ENCODE results near the gene PCNX2.

The PCNX2 gene

DNA sequence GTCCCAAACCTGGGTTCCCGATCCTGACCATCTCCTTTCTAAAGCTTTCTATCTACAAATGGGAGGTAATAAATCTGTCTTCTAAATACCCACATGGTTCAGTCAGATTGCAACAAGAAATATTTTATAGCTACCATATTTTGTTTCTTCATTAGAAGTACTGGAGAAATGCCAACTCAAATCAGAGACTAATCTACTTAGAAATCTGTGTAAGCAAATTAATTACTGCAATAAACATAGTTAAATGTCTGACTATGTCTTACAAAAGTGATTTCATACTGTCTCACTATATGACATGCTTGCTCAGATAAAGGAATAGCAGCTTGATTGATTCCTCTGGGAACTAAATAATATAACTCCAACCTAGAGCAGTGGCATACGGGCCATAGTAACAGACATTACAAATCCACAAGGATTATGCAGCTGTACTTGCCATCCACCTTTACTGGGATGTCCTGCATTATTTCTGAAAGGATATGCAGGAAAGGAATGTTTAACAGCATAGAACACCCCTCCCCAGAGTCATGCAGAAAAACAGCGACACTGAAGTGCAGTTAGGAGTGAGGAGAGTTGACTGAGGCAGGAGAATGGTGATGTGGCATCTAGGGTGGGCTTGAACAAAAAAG lies 80.3 kb downstream of the PCNX2 start:
- no peak for DNase-seq

DNA sequence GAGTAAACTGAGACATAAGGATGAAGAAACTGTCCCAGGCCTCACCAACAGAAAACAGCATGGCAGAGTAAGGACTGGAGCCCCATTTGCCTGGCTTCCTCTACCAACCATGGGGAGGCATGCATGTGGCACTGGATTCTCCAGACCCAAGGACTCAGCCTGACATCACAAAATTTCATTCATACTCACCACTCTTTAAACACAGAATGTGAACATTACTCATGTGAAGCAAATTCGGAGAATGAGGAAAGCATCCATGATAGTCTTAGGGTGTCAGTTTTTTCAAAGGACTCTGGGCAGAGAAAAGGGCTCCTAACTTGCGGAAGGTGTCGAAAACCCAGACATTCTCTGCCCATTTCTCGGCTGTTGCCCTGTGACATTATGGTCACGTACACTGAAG lies 83.9 kb downstream of the PCNX2 start:
- DNase-seq: no peak

DNA sequence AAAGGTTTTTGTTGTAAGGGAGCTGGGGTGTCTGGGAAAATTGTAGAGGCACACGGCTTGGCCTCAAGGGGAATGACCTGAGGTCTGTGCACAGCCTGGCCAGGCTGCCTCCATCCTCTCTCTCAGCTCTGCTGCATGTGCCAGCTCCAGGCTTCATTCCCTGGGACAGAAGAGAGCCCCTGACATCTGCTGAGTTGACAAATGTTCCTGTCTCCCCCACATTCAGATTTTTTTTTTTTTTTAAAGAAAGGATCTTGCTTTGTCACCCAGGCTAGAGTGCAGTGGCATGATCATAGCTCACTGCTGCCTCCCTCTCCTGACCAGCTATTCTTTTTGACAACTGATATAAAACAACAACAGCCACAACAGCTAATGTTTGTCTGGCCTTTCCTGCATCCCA lies 84.4 kb downstream of the PCNX2 start:
- no peak for DNase-seq

DNA sequence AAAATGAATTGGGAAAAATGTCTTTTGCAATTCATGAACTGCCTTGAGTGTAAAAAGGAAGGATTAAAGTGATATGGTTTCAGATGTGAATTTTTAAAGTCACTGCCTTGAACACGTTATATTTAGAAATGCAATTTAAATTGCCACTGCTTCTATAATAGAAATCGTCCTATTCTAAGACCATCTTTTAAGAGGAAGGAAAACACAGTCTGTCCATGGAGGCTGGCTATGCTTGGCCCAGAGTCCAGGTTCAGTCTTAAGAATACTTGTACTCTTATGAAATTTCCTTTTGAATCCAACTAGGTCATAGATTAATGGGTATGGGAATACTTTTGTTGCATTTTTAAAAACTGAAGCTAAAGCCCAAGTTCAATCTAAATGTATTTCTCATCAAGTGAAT lies 86.0 kb downstream of the PCNX2 start:
- no peak for DNase-seq

DNA sequence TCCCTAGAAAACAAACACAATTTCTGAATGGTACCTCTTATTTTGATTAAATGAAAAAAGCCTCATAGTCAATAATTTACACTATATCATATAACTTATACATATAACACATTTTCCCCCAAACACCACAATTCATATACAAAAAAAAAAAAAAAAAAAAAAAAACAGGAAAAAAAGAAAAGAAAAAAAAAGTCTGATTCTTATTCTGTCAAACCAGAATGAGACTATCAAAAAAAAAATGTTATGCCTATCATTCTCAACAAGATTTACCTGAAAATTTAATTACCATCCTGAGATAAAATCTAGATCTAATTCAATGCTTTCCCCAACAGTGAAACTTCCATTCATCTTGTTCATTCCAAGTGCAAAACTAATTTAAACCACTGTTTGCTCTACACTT lies 86.8 kb downstream of the PCNX2 start:
- DNase-seq: no peak

DNA sequence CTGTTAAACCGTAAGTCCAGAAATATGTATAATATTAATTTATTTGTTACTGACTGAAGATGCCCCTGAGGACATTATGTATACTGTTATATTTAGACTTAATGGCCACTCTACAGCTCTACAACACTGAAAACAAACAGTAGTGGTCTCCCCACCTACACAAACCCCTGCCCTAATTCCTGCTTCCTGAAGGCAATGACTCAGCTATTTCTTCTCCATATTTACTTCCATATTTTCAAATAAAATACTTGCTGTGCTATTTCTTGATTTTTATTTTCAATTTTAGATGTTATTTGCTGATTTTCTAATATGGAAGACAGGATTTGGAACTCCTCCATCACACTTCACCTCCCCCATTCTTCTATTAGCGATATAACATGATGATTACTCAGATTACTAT lies 97.6 kb downstream of the PCNX2 start:
- no peak for DNase-seq

DNA sequence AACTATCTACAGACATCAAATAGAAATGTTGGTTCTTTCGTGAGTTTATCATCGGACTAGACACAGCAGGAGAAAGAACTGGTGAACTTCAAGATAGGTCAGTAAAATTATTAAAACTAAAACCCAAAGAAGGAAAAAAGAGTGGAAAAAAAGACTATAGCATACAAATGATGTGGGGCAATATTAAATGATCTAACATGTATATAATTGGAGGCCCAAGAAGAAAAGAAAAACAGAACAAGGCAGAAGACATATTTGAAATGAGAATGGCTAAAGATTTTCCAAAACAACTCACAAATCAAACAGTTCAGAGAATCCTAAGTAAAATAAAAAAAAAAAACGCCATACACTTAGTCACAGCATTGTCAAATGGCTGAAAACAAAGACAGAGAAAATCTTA lies 101.8 kb downstream of the PCNX2 start:
- DNase-seq: no peak

DNA sequence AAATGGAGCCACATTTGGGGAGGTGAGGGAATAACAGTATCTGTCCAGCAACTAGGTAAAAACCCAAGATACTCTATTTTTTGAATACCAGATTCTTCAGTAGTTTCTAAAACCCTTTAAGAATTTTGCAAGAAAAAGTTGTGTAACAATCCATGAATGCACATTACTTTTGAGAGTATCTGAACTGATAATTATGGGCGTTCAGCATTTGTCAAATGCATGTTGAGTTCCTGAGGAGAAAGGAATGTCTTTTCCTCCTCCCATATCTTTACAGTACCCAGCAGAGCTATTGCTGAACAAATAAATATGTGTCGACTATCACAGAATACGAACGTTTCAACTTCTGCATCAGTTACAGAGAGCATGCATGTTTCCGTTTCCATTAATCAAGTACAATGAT lies 104.5 kb downstream of the PCNX2 start:
- DNase-seq: no peak

DNA sequence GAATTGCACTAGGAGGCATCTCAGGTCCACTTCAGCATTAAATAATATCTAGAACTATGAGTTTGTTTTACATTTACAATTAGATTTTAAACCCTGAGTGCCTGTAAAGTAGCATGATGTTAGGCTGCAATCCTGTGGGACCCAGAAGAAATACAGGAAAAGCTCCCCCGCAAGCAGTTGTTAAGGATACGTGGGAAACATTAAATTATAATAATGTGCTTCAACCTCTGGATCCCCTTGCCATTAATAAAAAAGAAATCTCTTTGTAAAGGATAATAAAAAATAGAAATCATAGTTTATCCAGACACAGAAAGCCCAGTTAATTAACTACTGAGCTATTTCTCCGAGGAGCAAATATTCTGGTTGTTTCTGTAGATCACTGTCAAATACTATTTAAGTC lies 106.0 kb downstream of the PCNX2 start:
- no peak for DNase-seq

DNA sequence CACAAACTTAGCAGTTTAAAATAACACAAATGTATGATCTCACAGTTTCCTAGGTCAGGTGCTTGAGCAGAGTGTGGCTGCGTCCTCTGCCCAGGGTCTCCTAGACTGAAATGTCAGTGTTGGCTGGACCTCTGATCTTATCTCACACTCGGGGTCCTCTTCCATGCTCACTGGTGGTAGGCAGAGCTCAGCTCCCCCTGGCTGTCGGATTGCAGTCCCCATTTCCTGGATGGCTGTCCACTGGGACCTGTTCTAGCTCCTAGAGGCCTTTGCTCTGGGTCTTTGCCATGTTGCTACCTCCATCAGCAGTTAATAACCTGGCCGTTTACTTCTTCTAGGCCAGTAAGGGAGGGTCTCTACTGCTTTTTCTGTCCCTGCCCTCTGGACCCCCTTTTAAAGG lies 107.5 kb downstream of the PCNX2 start:
- no peak for DNase-seq

DNA sequence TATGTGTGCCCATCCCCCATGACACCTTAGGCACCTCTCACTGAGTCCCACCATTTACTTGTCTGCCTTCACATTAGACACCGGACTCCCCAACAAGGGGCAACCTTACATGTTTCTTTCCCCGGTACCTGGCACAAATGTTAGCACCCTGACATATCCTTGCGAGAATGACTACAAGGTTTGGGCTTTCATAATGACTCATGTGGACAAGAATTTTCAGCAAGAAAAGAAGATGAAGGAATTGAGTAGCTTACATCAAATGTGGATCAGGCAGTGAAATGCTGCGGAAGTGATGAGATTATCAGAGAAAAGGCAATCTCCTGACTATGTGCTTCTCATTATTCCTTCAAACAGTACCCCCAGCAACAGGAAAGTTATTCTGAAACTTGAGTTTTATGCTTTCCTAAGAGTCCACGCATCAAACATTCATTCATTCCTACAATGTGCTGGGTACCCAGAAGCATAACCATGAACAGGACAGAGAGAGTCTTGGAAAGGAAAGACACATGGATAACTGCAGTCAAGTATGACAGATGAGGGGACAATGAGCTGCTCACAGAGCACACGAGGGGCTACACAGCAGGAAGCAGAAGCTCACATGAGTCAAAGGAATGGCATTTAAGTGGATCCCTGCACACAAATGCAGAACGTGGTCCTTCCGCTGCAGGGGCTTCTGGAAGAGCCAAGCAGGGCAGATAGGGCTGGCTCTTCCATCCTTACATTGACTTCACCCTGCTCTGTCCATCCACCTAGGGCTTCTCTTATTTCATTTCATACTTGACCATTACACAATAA lies 112.1 kb downstream of the PCNX2 start:
- DNase-seq: no peak

DNA sequence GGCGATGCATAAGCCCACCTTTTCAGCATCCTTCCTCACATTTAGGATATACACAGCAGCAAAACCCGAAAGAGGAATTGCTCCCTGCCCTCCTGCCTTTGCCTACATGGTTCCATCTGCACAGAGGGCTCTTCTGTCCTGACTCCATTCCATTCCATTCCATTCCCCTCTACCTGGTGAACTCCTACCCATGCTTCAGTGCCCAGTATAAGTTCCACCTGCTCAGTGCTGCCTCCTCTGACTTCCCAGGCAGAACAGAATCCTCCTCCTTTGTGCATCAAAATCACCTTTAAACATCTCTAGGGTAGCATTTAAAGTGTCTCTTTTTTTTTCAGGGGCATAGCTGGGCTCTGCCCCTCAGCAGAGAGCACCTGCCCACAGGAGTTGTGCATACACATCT lies 112.9 kb downstream of the PCNX2 start:
- DNase-seq: no peak

DNA sequence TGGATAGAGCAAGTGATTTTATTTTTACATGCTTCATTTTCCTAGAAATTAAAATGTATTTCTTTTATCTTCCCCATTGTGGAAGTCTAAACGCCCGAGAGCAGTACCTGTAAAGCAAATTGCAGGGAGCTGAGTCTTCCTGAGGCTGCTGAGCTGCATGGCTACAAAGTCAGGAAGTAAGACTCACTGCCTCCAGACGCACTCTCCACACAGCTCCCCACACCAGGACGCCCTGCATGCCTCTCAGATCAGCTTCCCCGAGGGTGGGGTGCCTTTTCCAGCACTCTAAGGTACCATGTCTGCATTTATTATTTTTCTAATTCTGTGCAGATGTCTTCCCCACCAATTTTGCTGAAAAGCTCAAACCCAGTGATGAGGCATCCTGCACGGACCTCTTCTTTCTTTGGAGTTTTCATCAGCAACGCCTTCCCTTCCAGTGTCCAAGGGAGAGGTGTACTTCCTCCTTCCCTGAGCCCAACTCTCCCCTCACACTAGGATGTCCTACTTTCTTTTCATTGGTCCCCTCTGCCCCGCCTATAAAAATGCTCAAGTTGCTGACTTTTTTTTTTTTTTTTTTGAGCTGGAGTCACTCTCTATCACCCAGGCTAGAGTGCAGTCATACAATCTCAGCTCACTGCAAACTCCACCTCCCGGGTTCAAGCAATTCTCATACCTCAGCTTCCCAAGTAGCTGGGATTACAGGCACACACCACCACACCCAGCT lies 114.7 kb downstream of the PCNX2 start:
- DNase-seq: no peak

DNA sequence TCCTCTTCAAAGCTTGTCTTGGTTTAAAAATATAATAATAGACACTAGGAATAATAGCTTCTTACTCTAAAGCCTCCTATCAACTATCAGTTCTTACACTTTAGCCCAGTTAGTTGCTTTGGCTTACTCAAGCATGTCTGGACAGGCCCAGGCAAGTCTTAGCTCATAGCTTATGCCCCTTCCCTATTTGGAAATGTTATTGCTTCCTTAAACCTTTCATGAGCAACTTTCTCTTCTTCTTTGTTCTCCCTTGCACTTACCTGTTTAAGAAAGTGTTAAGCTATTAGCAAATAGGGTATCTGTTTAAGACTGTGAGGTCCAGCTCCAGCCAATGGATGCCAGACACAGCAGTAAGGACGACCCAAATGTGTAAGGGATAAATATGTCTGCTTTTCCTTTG lies 115.9 kb downstream of the PCNX2 start:
- DNase-seq: peak; percentile 1

DNA sequence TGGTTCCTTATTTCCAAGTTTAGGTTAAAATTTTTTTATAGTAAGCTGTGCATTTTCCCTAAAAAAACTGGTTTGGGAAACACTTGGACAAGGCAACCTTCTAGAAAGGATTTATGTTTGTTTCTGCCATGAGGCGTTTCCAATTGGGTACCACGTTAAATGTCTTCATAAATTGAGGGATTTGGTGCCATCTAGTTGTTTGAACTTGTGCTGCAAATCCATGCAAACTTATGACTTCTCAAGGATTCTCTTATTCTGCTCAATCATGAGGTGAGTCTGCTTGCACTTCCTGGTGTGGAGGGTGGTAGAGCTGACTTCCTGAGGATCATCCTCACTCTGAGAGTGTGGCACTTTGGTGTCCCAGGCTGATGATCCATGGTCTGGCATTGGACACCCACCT lies 123.3 kb downstream of the PCNX2 start:
- peak; percentile 18 for DNase-seq

DNA sequence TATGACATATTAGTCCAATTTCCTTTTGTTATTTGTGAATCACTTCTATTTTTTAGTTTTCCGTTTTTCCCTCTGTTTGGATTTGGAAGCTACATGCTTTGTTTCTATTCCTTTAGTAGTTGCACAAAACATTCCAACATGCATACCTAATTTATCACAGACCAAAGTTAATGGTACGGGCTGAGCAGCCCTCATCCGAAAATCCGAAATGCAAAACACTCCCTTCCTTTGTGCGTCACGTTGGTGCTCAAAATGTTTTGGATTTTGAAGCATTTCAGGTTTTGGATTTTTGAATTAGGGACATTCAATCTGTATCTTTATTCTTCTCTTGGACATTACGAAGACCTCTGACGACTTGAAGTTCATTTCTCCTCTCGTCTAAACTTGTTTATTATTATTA lies 124.8 kb downstream of the PCNX2 start:
- no peak for DNase-seq

DNA sequence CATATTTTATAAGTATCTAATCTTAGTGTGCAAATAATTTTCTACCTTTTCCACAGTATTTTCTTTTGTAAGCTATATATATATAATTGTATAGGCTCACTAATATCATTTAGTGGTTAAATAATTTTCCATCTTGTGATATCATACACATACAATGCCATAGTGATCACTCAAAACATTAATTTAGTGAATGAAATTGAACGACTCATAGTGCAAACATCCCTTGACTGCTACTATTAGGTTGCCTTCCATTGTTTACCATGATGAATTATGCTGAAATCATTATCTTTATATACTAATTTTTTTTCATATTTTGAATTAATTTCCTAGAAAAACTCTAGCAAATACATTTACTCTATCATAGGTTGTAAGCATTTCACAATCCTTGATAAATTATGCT lies 127.1 kb downstream of the PCNX2 start:
- DNase-seq: no peak

DNA sequence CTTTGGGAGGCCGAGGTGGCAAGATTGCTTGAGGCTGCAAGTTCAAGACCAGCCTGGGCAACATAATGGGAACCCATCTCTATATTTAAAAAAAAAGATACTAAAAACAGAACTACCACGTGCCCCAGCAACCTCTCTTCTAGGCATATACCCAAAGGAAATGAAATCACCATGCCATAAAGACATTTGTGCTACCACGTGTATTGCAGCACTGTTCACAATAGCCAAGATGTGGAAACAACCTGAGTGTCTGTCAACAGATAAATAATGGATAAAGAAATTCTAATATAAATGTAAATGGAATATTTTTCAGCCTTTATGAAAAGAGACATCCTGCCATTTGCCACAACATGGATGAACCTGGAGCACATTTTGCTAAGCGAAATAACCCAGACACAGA lies 128.6 kb downstream of the PCNX2 start:
- no peak for DNase-seq

DNA sequence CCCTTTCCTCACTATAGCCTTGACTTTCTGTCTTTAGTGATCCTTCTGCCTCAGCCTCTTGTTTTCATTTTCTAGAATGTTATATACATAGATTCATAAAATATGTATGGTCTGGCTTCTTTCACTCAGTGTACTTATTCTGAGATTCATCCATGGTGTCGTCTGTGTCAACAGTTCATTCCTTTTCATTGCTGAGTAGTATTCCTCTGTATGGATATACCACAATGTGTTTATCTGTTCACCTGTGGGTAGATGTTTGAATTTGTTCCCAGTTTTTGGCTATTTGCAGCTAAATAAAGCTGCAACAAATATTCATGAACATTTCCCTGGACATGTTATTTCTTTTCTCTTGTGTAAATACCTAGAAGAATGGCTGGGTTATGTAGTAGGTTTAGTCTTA lies 131.8 kb downstream of the PCNX2 start:
- DNase-seq: no peak

DNA sequence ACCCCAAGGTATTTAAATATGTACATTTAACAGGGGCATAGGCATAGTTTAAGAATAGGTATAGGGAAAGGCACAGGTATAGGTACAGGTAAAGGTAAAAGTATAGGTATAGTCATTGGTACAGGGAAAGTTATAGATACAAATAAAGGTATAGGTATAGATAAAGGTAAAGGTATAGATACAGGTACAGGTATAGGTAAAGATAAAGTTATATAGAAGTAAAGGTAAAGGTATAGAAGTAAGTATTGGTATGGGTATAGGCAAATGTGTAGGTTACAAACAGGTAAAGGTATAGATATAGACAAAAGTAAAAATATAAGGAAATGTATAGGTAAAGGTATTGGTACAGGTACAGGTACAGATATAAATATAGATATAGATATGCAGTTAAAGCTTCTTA lies 137.2 kb downstream of the PCNX2 start:
- no peak for DNase-seq

DNA sequence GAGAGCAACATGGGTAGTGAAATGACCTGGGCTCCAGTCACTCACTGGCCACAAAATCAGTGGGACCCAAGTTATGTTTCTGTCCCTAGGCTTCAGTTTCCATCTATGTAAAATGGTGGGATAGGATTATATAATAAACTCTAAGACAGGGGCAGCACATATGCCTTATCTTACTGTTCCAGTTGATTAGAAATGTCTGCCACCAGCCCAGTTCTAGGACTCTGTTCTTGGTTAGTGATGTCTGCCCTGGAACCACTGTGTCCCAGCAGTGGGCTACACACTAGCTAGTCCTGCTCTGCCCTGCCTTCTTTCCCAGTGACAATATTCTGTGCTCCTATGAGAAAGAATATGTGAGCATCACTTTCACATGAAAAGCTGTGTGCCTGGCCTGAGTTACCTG lies 138.3 kb downstream of the PCNX2 start:
- DNase-seq: no peak

DNA sequence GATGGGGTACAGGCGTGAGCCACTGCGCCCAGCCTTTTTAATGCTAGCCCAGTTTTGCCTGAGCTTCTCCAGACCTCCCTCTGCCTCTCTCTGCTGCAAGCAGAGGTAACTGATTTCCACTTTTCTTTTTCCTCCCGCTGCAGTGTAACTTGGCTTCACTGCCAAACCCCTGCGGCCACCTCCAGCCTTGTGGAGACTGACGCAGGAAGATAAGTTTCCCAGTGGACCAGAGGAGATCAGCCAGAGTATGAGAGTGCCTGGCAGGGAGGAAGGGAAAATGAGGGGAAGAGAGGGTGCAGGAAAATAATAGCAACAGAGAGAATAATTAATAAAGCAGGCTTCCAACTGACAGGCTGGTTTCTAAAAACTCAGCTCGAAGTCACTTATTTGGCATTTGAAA lies 143.7 kb downstream of the PCNX2 start:
- no peak for DNase-seq

DNA sequence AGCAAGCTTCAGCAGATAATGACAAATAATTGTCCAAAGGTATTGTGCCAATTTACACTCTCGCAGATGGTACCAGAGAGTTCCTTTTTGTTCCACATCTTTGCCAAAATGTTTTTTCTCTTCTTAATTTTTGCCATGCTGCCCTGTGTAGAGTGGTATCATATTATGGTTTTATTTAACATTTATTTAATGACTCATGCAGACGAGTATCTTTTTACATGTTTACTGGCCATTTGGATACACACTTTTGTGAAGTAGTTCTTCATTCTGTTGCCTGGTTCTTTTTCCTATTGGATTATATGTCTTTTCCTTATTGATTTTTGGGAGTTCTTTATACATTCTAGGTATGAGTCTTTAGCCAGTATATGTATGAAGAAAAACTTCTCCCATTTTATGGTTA lies 151.1 kb downstream of the PCNX2 start:
- DNase-seq: no peak

DNA sequence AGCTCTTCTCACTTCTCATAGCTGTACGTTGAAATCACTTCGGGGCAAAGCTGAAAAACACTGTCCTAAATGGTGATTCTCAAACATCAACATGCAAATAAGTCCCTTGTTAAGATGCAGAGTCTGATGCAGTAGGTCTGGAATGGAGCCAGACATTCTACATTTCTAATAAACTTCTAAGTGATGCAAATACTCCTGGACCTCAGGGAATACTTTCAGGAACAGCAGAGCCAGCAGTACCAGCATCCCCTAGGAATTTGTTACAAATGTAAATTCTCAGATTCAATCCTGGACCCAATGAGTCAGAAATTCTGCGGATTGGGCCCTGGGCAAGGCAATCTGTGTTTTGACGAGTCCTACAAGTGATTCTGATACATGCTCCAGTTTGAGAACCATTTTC lies 152.3 kb downstream of the PCNX2 start:
- DNase-seq: no peak
